Glutamatergic neuron (in vitro differentiated cells): ENCODE data around the gene MUC6. TPM values are rescaled to one million over a fixed set of nuclear protein-coding genes. Genes with fewer than 3 reads are reported as not detected.

Source experiments
- DNase-seq: peaks from one replicate; pipeline ENCODE4 v3.0.0; 2022
- H3K27ac Mint-ChIP-seq: one replicate; pipeline ENCODE4 v1.8.0; 2020; ENCODE audit warnings: mild to moderate bottlenecking, mixed read lengths, inconsistent platforms; ENCODE audit not compliant: unreplicated experiment
- H3K27me3 Mint-ChIP-seq: one replicate; pipeline ENCODE4 v1.8.0; 2020; ENCODE audit warnings: mild to moderate bottlenecking, moderate library complexity, mixed read lengths, inconsistent platforms; ENCODE audit not compliant: unreplicated experiment
- H3K36me3 Mint-ChIP-seq: one replicate; pipeline ENCODE4 v1.8.0; 2020; ENCODE audit warnings: mild to moderate bottlenecking, mixed read lengths, inconsistent platforms; ENCODE audit not compliant: unreplicated experiment
- H3K4me1 Mint-ChIP-seq: one replicate; pipeline ENCODE4 v1.8.0; 2020; ENCODE audit warnings: mild to moderate bottlenecking, low read depth, mixed read lengths, inconsistent platforms; ENCODE audit not compliant: unreplicated experiment
- H3K4me3 Mint-ChIP-seq: one replicate; pipeline ENCODE4 v1.8.0; 2020; ENCODE audit warnings: mild to moderate bottlenecking, mixed read lengths, inconsistent platforms; ENCODE audit not compliant: unreplicated experiment
- H3K9me3 Mint-ChIP-seq: one replicate; pipeline ENCODE4 v1.8.0; 2020; ENCODE audit warnings: mild to moderate bottlenecking, moderate library complexity, mixed read lengths, inconsistent platforms; ENCODE audit not compliant: unreplicated experiment
- total RNA-seq: library from RNA; stranded (reverse); fragmentation: NEBNext Ultra II Directional; extraction: Animal tissue kit (Norgen Biotek cat#: 25700); gene quantifications from one replicate; pipeline ENCODE4 v1.2.1, GENCODE V29; 2021; ENCODE audit not compliant: unreplicated experiment
- TF ChIP-seq, protein P1 (sequence below): fragments of 200-600 bp; sonication (generic); IDR thresholded peaks from one replicate; pipeline ENCODE4 v1.5.0; 2021; ENCODE audit not compliant: partially characterized antibody, unreplicated experiment

The MUC6 gene
- total RNA-seq, 1 donor from 2014 or later = not detected

DNA sequence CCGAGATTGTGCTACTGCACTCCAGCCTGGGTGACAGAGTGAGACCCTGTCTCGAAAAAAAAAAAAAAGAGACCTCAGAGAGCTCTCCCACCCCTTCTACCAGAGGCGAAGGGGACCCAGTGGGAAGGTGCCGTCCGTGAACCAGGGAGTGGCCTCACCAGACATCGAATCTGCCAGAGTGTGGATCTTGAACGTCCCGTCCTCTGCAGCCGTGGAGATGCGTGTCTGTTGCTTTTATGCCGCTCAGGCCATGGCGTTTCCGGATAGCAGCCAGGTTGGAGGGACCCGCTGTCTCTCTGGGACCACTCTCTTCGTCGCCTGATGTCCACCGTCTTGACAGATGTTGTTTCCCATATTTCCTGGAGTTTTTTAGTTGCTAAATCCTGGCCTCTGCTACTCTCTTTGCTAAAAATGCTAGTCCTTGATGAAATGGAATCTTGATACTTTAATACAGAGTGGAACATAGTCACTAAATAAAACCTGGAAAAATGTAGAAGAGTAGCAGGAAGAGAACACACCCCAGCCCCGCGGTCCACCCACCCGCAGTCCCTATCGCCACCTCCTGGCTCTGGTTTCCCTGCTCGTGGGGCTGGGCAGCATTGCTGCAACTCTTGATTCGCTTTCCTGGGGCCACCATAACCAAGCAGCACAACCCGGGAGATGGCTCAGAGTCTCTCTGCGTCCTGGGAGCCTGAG, 12.0 kb upstream of the MUC6 start:
- Mint-ChIP-seq H3K4me3 (no peak overlapping the region), H3K36me3 (no peaks in the 10 kb centered on the region), H3K4me1 (peaks cover 3% of the 10 kb centered on the region), H3K9me3 (peaks cover 6% of the 10 kb centered on the region), H3K27me3 (peaks cover 7% of the 10 kb centered on the region), H3K27ac (no peak overlapping the region)
- TF ChIP-seq, protein P1, sequence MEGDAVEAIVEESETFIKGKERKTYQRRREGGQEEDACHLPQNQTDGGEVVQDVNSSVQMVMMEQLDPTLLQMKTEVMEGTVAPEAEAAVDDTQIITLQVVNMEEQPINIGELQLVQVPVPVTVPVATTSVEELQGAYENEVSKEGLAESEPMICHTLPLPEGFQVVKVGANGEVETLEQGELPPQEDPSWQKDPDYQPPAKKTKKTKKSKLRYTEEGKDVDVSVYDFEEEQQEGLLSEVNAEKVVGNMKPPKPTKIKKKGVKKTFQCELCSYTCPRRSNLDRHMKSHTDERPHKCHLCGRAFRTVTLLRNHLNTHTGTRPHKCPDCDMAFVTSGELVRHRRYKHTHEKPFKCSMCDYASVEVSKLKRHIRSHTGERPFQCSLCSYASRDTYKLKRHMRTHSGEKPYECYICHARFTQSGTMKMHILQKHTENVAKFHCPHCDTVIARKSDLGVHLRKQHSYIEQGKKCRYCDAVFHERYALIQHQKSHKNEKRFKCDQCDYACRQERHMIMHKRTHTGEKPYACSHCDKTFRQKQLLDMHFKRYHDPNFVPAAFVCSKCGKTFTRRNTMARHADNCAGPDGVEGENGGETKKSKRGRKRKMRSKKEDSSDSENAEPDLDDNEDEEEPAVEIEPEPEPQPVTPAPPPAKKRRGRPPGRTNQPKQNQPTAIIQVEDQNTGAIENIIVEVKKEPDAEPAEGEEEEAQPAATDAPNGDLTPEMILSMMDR = no peak
- DNase-seq = peak; percentile 24

DNA sequence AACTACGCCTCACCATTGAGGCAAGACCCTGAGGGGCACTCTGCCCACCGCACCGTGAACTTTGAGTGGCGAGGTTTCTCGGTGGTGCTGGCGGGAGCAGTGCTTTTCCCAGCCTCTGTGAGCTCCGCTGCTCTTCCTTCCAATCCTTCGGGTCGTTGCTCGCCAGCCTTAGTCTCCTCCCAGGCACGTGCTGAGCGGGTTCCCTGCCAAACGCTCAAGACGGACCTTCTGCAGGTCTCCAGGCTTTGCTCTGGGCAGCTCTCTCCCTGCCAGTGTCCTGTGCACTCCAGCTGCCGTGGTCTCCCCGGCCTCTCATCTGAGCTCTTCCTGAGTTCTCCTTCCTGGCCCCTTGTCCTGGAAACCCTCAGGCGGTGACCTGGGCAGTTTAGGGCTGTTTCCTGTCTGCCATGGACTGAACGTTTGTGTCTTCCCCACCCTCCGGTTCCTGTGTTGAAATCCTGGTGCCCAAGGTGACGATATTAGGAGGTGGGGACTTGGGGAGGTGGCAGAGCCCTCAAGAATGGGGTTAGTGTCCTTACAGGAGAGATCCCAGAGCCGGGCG, 11.2 kb upstream of the MUC6 start:
- Mint-ChIP-seq H3K27ac (no peak overlapping the region), H3K4me3 (no peak overlapping the region), H3K27me3 (peaks cover 7% of the 10 kb centered on the region), H3K36me3 (no peaks in the 10 kb centered on the region), H3K4me1 (peaks cover 3% of the 10 kb centered on the region), H3K9me3 (peaks cover 6% of the 10 kb centered on the region)
- no peak for DNase-seq
- TF ChIP-seq, protein P1 = no peak

DNA sequence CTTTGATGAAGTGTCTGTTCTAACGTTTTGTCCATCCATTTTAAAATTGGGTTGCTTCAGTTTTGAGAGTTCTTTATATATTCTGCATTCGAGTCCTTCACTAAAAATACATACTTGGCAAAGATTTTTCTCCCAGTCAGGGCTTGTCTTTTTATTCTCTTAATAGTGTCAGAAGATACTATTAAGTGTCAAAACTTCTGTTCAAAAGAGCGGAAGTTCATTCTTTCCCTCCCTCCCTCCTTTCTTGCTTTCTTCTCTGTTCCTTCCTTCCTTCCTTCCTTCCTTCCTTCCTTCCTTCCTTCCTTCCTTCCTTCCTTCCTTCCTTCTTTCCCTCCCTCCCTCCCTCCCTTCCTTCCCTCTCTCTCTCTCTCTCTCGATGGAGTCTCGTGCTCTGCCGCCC, 7.6 kb upstream of the MUC6 start:
- DNase-seq = no peak
- Mint-ChIP-seq H3K9me3 (peaks cover 6% of the 10 kb centered on the region), H3K27me3 (peaks cover 7% of the 10 kb centered on the region), H3K27ac (peak overlapping the region; percentile 20), H3K36me3 (no peaks in the 10 kb centered on the region), H3K4me3 (no peak overlapping the region), H3K4me1 (peaks cover 3% of the 10 kb centered on the region)
- TF ChIP-seq, protein P1 = no peak

DNA sequence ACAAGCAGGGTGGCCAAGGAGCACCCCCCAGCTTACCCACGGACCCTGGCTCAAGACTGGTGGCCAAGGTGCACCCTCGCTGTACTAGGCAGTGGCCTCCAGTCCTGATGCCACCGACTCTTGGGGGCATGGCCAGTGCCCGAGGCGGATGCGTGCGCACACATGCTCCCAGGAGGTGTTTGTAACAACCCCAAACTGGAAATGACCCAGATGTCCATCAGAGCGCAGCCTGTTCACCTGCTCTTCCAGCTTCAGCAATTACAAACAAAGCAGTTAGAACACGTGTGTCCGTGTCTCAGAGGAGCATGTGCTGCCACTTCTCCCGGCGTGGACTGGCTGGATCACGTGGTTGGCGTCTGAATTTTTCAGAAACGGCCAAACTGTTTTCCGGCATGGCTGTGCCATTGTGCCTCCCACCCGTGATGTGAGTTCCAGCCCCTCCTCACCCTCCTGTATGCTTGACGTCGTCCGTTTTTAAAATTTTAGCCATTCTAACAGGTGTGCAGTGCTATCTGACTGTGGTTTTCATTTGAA, 7.1 kb upstream of the MUC6 start:
- Mint-ChIP-seq H3K27ac (peak overlapping the region; percentile 20), H3K27me3 (peaks cover 10% of the 10 kb centered on the region), H3K4me3 (no peak overlapping the region), H3K4me1 (peaks cover 3% of the 10 kb centered on the region), H3K36me3 (no peaks in the 10 kb centered on the region), H3K9me3 (peaks cover 6% of the 10 kb centered on the region)
- TF ChIP-seq, protein P1 = no peak
- DNase-seq = no peak
